ENCODE results near the gene STK36.

STK36 gene

GRCh38 chr2:218721488-218721887, 49.6 kb downstream of the STK36 start:
- no peak for DNase-seq

- DNase-seq, result no peak
Measured at GRCh38 chr2:218721934-218722333, 50.0 kb downstream of the STK36 start.

GRCh38 chr2:218722419-218722818, 50.5 kb downstream of the STK36 start:
- DNase-seq, result no peak

GRCh38 chr2:218722876-218723785, 51.2 kb downstream of the STK36 start:
- DNase-seq, result no peak

- no peak for DNase-seq
Measured at GRCh38 chr2:218726004-218726574, 54.2 kb downstream of the STK36 start.

GRCh38 chr2:218727502-218728165, 55.7 kb downstream of the STK36 start:
- no peak for DNase-seq

- DNase-seq, result no peak
Measured at GRCh38 chr2:218729640-218730039, 57.8 kb downstream of the STK36 start.

GRCh38 chr2:218732052-218732760, 60.3 kb downstream of the STK36 start:
- no peak for DNase-seq

- no peak for DNase-seq
Measured at GRCh38 chr2:218732761-218733158, 60.9 kb downstream of the STK36 start.

- no peak for DNase-seq
Measured at GRCh38 chr2:218733171-218734021, 61.5 kb downstream of the STK36 start.

GRCh38 chr2:218734190-218734975, 62.5 kb downstream of the STK36 start:
- no peak for DNase-seq

- DNase-seq, result no peak
Measured at GRCh38 chr2:218736531-218736930, 64.6 kb downstream of the STK36 start.

GRCh38 chr2:218743068-218743467, 71.2 kb downstream of the STK36 start:
- no peak for DNase-seq

GRCh38 chr2:218744615-218745014, 72.7 kb downstream of the STK36 start:
- DNase-seq, result no peak

- DNase-seq, result no peak
Measured at GRCh38 chr2:218745160-218745558, 73.3 kb downstream of the STK36 start.

- DNase-seq, result no peak
Measured at GRCh38 chr2:218745559-218746469, 73.9 kb downstream of the STK36 start.

GRCh38 chr2:218746470-218746795, 74.5 kb downstream of the STK36 start:
- DNase-seq, result no peak

- DNase-seq, result no peak
Measured at GRCh38 chr2:218746960-218747359, 75.1 kb downstream of the STK36 start.

GRCh38 chr2:218748741-218749441, 77.0 kb downstream of the STK36 start:
- DNase-seq, result no peak
